ENCODE measurements around the gene SLC12A5. TPM values are rescaled to one million over a fixed set of nuclear protein-coding genes. Genes with fewer than 3 reads are reported as not detected.

The SLC12A5 gene
- total RNA-seq, 1 donor from 2014 or later: not detected

DNA sequence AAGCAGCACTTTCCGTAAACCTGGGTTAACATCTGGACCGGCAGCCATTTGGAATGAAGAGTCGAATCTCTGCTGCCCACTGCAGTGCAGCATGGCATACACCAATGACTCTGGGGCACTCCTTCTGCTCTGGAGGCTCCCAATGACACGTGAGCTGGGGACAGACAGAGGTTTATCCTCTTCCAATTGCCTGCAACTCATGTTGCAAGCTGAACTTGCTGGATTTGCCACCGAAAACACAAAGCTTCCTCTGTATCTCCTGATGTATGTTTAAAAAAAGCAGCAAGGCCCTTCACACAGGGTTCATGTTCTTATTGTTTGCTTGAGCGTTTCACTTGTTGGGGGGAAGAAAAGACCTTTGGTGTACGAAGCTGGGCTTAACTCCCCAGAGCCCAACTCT, 49.9 kb downstream of the SLC12A5 start:
- DNase-seq (ENCODE audit: extremely low spot score, unreplicated experiment): no peak
- peaks cover 26% of the 10 kb centered on the region for H3K36me3 Mint-ChIP-seq (ENCODE audit: unreplicated experiment)
- H3K4me3 Mint-ChIP-seq (ENCODE audit: unreplicated experiment): no peak overlapping the region
- no peaks in the 10 kb centered on the region for H3K27me3 Mint-ChIP-seq (ENCODE audit: unreplicated experiment)
- no peak overlapping the region for H3K27ac Mint-ChIP-seq (ENCODE audit: unreplicated experiment)
- TF ChIP-seq, protein P1, sequence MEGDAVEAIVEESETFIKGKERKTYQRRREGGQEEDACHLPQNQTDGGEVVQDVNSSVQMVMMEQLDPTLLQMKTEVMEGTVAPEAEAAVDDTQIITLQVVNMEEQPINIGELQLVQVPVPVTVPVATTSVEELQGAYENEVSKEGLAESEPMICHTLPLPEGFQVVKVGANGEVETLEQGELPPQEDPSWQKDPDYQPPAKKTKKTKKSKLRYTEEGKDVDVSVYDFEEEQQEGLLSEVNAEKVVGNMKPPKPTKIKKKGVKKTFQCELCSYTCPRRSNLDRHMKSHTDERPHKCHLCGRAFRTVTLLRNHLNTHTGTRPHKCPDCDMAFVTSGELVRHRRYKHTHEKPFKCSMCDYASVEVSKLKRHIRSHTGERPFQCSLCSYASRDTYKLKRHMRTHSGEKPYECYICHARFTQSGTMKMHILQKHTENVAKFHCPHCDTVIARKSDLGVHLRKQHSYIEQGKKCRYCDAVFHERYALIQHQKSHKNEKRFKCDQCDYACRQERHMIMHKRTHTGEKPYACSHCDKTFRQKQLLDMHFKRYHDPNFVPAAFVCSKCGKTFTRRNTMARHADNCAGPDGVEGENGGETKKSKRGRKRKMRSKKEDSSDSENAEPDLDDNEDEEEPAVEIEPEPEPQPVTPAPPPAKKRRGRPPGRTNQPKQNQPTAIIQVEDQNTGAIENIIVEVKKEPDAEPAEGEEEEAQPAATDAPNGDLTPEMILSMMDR (IDR thresholded peaks at IDR 0.05): no peak
- H3K9me3 Mint-ChIP-seq (ENCODE audit: unreplicated experiment): no peaks in the 10 kb centered on the region
- peaks cover 15% of the 10 kb centered on the region for H3K4me1 Mint-ChIP-seq (ENCODE audit: unreplicated experiment)

DNA sequence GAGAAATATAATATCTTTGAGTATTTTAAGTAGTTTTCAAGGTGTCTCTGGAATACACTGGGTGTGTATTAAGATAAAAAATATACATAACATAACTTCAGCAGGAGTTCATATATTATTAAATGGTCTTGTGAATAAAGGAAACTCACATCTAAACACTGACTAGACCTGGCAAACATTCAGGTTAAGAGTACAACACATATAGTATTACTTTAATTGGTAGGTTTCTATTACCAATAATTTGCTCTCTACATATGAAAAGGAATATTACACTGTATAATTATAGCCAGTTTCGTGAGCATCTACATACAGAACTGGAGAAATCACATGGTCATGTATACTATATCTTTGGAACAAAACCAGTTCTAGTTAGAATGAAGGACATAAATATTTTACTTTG, 52.1 kb downstream of the SLC12A5 start:
- Mint-ChIP-seq H3K27ac (ENCODE audit: unreplicated experiment) (no peak overlapping the region), H3K4me3 (ENCODE audit: unreplicated experiment) (no peak overlapping the region), H3K9me3 (ENCODE audit: unreplicated experiment) (no peaks in the 10 kb centered on the region), H3K36me3 (ENCODE audit: unreplicated experiment) (peaks cover 12% of the 10 kb centered on the region), H3K27me3 (ENCODE audit: unreplicated experiment) (no peaks in the 10 kb centered on the region), H3K4me1 (ENCODE audit: unreplicated experiment) (peaks cover 27% of the 10 kb centered on the region)
- TF ChIP-seq, protein P1 (IDR thresholded peaks at IDR 0.05): no peak
- DNase-seq (ENCODE audit: extremely low spot score, unreplicated experiment): no peak

DNA sequence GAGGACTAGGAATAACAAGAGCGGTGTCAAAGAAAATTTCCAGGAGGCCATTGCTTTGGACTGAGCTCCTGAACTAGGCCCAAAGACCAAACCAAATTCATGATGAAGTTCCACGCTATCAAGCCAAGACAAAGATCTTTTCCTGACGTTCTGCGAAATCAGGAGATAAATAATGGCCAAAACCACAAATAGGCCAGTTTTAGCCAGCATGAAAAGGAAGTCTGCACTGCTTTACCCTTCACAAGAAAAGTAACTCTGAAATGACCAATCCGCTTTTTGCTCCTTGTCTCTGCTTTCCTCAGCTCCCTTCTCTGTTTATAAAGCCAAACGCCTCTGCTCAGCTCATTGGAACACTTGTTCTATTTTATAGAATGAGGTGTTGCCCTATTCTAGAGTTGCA, 54.1 kb downstream of the SLC12A5 start:
- Mint-ChIP-seq H3K27ac (ENCODE audit: unreplicated experiment) (no peak overlapping the region), H3K9me3 (ENCODE audit: unreplicated experiment) (no peaks in the 10 kb centered on the region), H3K4me1 (ENCODE audit: unreplicated experiment) (peaks cover 46% of the 10 kb centered on the region), H3K36me3 (ENCODE audit: unreplicated experiment) (peaks cover 5% of the 10 kb centered on the region), H3K27me3 (ENCODE audit: unreplicated experiment) (no peaks in the 10 kb centered on the region), H3K4me3 (ENCODE audit: unreplicated experiment) (no peak overlapping the region)
- TF ChIP-seq, protein P1 (IDR thresholded peaks at IDR 0.05): no peak
- no peak for DNase-seq (ENCODE audit: extremely low spot score, unreplicated experiment)

DNA sequence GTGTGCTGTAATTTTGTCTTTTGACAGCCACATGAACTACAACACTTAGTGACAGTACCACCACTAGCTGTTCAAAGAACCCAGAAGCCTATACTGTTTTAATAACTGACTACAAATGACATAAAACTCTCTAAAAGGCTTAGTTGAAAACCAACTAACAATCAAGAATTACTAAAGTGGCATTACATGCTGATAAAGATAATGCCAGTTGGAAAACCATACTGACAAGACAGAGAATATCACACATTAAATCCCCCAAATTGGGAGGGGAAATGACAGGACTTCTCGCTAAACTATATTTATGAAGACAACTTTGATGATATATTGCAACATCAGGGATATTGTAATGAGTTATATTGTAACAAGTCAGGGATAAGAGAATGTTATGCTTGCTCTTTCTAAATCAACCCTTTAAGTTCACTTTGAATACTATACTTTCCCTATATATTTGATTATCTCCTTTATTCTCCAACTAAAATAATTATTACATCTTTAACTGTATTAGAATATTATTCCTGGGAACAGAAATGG, 54.6 kb downstream of the SLC12A5 start:
- TF ChIP-seq, protein P1 (IDR thresholded peaks at IDR 0.05): no peak
- H3K4me1 Mint-ChIP-seq (ENCODE audit: unreplicated experiment): peaks cover 50% of the 10 kb centered on the region
- no peak overlapping the region for H3K4me3 Mint-ChIP-seq (ENCODE audit: unreplicated experiment)
- H3K27me3 Mint-ChIP-seq (ENCODE audit: unreplicated experiment): no peaks in the 10 kb centered on the region
- no peaks in the 10 kb centered on the region for H3K9me3 Mint-ChIP-seq (ENCODE audit: unreplicated experiment)
- no peak overlapping the region for H3K27ac Mint-ChIP-seq (ENCODE audit: unreplicated experiment)
- DNase-seq (ENCODE audit: extremely low spot score, unreplicated experiment): no peak
- H3K36me3 Mint-ChIP-seq (ENCODE audit: unreplicated experiment): peaks cover 5% of the 10 kb centered on the region

DNA sequence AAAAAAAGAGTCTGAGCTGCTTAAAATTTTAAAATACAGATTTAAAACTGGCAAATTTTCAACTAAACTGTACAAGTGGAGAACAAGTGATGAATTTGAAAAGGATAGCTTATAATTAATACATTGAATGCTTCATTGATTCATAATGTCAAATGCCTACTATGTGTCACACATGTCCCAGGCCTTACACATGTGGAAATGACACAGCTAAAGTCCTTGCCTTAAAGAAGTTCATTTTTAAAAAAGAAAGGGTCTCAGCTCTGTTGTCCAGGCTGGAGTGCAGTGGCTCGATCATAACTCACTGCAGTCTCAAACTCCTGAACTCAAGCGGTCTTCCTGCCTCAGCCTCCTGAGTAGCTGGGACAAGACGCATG, 55.8 kb downstream of the SLC12A5 start:
- H3K27ac Mint-ChIP-seq (ENCODE audit: unreplicated experiment): no peak overlapping the region

More for the DNA sequence above, 55.8 kb downstream of the SLC12A5 start:
- TF ChIP-seq, protein P1 (IDR thresholded peaks at IDR 0.05): no peak
- Mint-ChIP-seq H3K27me3 (ENCODE audit: unreplicated experiment) (no peaks in the 10 kb centered on the region), H3K36me3 (ENCODE audit: unreplicated experiment) (no peaks in the 10 kb centered on the region), H3K4me1 (ENCODE audit: unreplicated experiment) (peaks cover 54% of the 10 kb centered on the region), H3K4me3 (ENCODE audit: unreplicated experiment) (no peak overlapping the region), H3K9me3 (ENCODE audit: unreplicated experiment) (no peaks in the 10 kb centered on the region)
- no peak for DNase-seq (ENCODE audit: extremely low spot score, unreplicated experiment)

All from osteocyte (in vitro differentiated cells).